HepG2 (cell line): ENCODE results near the gene DDI2. TPM values are rescaled to one million over a fixed set of nuclear protein-coding genes. Genes with fewer than 3 reads are reported as not detected.

Experiments
- DMAP1 ChIP-seq: IDR thresholded peaks from 2 replicates; pipeline ENCODE4 v1.6.1; 2016
- IRF2 ChIP-seq: IDR thresholded peaks from 2 replicates; pipeline ENCODE4 v1.6.1; 2018; ENCODE audit warnings: missing genetic modification reagents, missing compliant biosample characterization
- RERE ChIP-seq: IDR thresholded peaks from 2 replicates; pipeline ENCODE4 v1.6.1; 2016; ENCODE audit warnings: low read depth, missing genetic modification reagents, missing compliant biosample characterization
- TFDP1 ChIP-seq: IDR thresholded peaks from 2 replicates; pipeline ENCODE4 v1.6.1; 2016; ENCODE audit warnings: missing compliant biosample characterization, missing genetic modification reagents, borderline replicate concordance
- THYN1 ChIP-seq: sonication (generic); formaldehyde crosslinking; IDR thresholded peaks from 2 replicates; pipeline ENCODE4 v1.8.1; 2023; ENCODE audit warnings: low read depth, mild to moderate bottlenecking, moderate library complexity, missing genetic modification reagents, borderline replicate concordance
- polyA plus RNA-seq, 8 experiments: library from polyadenylated mRNA; depleted of rRNA in 3 of 8; stranded (reverse) in 7 of 8; unstranded in 1 of 8; fragments of >200 nt; fragmentation: Illumina TruSeq in 4 of 8; extraction: Trizol in 4 of 8; gene quantifications; 2 replicates each; pipeline versions ENCODE4 v1.2.1 to v1.2.3, GENCODE V29; 2011 to 2016; ENCODE audit warnings: low read depth in 4 of 8, missing spikeins in 1 of 8, mixed read lengths in 1 of 8; ENCODE audit not compliant: insufficient read depth in 1 of 8
- total RNA-seq, 5 experiments: library from RNA; depleted of rRNA; stranded (reverse); fragments of >200 nt; fragmentation: Illumina TruSeq; extraction: Trizol; gene quantifications; 2 replicates each; pipeline ENCODE4 v1.2.3, GENCODE V29; 2016; ENCODE audit warnings: low read depth in 1 of 5
- TF ChIP-seq, protein P1 (sequence below): sonication (generic); formaldehyde crosslinking; IDR thresholded peaks from 2 replicates; pipeline ENCODE4 v1.9.0; 2022; ENCODE audit warnings: low read depth, missing genetic modification reagents
- TF ChIP-seq, protein P2 (sequence below), 2 experiments: fragments of 450-650 bp in 1 of 2; sonication (generic) in 1 of 2; formaldehyde crosslinking in 1 of 2; IDR thresholded peaks; 2 replicates each; pipeline versions ENCODE4 v1.6.1 to v1.8.0; 2016 to 2022; ENCODE audit warnings: antibody characterized with exemption in 1 of 2, mild to moderate bottlenecking in 1 of 2, missing genetic modification reagents in 1 of 2

The DDI2 gene
- total and polyA plus RNA-seq, 2 of the 13 experiments (the other 11 are each of a cell fraction or from before 2014, with no cell fraction given), result 8.5 to 25.7 TPM

- TF ChIP-seq RERE (CRISPR knock-in tag) (peak; percentile 79), IRF2 (CRISPR knock-in tag) (peak; percentile 71; the same call in 1 of the 2 replicates), TFDP1 (CRISPR knock-in tag) (peak; percentile 35; the same call in 1 of the 2 replicates), DMAP1 (CRISPR knock-in tag) (peak; percentile 90), THYN1 (no peak)
- TF ChIP-seq, protein P1, sequence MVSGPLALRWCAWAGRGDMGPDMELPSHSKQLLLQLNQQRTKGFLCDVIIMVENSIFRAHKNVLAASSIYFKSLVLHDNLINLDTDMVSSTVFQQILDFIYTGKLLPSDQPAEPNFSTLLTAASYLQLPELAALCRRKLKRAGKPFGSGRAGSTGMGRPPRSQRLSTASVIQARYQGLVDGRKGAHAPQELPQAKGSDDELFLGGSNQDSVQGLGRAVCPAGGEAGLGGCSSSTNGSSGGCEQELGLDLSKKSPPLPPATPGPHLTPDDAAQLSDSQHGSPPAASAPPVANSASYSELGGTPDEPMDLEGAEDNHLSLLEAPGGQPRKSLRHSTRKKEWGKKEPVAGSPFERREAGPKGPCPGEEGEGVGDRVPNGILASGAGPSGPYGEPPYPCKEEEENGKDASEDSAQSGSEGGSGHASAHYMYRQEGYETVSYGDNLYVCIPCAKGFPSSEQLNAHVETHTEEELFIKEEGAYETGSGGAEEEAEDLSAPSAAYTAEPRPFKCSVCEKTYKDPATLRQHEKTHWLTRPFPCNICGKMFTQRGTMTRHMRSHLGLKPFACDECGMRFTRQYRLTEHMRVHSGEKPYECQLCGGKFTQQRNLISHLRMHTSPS (CRISPR knock-in tag), result no peak
- TF ChIP-seq, protein P2, sequence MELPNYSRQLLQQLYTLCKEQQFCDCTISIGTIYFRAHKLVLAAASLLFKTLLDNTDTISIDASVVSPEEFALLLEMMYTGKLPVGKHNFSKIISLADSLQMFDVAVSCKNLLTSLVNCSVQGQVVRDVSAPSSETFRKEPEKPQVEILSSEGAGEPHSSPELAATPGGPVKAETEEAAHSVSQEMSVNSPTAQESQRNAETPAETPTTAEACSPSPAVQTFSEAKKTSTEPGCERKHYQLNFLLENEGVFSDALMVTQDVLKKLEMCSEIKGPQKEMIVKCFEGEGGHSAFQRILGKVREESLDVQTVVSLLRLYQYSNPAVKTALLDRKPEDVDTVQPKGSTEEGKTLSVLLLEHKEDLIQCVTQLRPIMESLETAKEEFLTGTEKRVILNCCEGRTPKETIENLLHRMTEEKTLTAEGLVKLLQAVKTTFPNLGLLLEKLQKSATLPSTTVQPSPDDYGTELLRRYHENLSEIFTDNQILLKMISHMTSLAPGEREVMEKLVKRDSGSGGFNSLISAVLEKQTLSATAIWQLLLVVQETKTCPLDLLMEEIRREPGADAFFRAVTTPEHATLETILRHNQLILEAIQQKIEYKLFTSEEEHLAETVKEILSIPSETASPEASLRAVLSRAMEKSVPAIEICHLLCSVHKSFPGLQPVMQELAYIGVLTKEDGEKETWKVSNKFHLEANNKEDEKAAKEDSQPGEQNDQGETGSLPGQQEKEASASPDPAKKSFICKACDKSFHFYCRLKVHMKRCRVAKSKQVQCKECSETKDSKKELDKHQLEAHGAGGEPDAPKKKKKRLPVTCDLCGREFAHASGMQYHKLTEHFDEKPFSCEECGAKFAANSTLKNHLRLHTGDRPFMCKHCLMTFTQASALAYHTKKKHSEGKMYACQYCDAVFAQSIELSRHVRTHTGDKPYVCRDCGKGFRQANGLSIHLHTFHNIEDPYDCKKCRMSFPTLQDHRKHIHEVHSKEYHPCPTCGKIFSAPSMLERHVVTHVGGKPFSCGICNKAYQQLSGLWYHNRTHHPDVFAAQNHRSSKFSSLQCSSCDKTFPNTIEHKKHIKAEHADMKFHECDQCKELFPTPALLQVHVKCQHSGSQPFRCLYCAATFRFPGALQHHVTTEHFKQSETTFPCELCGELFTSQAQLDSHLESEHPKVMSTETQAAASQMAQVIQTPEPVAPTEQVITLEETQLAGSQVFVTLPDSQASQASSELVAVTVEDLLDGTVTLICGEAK (IDR thresholded peaks at IDR 0.05), result no peak
- TF ChIP-seq, protein P2 (CRISPR knock-in tag; IDR thresholded peaks at IDR 0.05), result no peak
These were observed 1.6 kb downstream of the DDI2 start (continued) for GRCh38 chr1:15618655-15619525.
